Activated naive CD8-positive, alpha-beta T cell treated with anti-CD3 and anti-CD28 coated beads, Interleukin-2, amount 10 ng/mL, durations not matched to agents 7 days and 5 days (primary cell): Measurements from ENCODE around the gene HCRT. TPM values are rescaled to one million over a fixed set of nuclear protein-coding genes. Genes with fewer than 3 reads are reported as not detected.
"Not testable (repeated sequence)": the region's sequence is repeated elsewhere in the genome, so short reads cannot be mapped to it uniquely, and the experiment has no call there.

ENCODE experiments used
- ATAC-seq: fragments of 150-1000 bp; cut with Tn5 transposase; one replicate; pipeline ENCODE4 v1.10.0; 2021; ENCODE audit warnings: low read depth, moderate library complexity
- POLR2A ChIA-PET: fragments of 350-600 bp; sonication (Branson Sonifier 250); formaldehyde crosslinking; loops from one replicate; lab custom pipeline; 2021; ENCODE audit warnings: antibody characterized with exemption; lab: Charles Lee
- DNase-seq: peaks from one replicate; pipeline ENCODE4 v3.0.0; 2021
- H3K27ac Mint-ChIP-seq: one replicate; pipeline ENCODE4 v1.8.0; 2022; ENCODE audit warnings: mild to moderate bottlenecking, mixed read lengths
- H3K27me3 Mint-ChIP-seq: one replicate; pipeline ENCODE4 v1.8.0; 2022; ENCODE audit warnings: mild to moderate bottlenecking, moderate library complexity, mixed read lengths
- H3K36me3 Mint-ChIP-seq: one replicate; pipeline ENCODE4 v1.8.0; 2021; ENCODE audit warnings: mild to moderate bottlenecking, mixed read lengths
- H3K4me1 Mint-ChIP-seq: one replicate; pipeline ENCODE4 v1.8.0; 2021; ENCODE audit warnings: mixed read lengths
- H3K4me3 Mint-ChIP-seq: one replicate; pipeline ENCODE4 v1.8.0; 2022; ENCODE audit warnings: mild to moderate bottlenecking, moderate library complexity, mixed read lengths
- H3K9me3 Mint-ChIP-seq: one replicate; pipeline ENCODE4 v1.8.0; 2021; ENCODE audit warnings: mixed read lengths
- total RNA-seq, 2 experiments: library from RNA; stranded (reverse); gene quantifications; one replicate each; pipeline ENCODE4 v1.2.3, GENCODE V29; 2021

Gene HCRT
- total RNA-seq, 2 experiments from 2014 or later, result not detected

DNA sequence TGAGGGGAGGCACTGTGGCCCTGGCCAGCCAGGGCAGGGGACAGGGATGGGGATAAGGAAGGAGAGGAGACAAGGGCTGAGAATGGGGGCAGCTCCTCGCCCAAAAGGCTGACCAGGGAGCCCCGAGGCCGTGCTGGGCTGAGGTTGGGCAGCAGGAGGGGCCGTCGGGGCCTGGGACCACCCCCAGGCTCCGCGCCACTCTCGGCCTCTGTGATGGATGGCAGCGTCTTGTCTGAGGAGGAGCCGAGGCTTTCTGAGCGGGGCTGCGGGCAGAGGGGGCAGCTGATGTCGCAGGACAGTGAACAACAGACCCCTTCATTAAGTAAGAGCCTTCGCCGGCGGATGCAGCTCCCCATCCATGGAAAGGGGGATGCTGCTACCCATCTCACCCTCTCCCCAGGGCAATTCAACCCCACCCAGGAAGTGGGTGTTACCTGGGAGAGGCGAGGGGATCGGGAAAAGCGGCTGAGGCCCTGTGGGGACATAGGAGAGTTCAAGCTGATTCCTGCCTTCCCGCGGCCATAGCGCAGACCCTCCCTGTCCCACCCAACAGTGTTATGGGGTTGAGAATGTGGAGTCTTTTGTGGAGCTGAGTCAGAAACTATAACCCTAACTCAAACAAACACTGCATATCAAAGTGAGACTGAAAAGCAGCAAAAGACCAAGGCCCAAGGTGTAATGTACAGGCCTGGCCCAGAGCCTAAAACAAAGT is 21.4 kb downstream of the HCRT start:
- Mint-ChIP-seq H3K27ac (no peak overlapping the region), H3K4me3 (no peak overlapping the region), H3K27me3 (no peaks in the 10 kb centered on the region), H3K36me3 (no peaks in the 10 kb centered on the region), H3K4me1 (peaks cover 5% of the 10 kb centered on the region), H3K9me3 (no peaks in the 10 kb centered on the region)
- POLR2A ChIA-PET, result no interaction called here
- ATAC-seq (no peak), DNase-seq (no peak)

DNA sequence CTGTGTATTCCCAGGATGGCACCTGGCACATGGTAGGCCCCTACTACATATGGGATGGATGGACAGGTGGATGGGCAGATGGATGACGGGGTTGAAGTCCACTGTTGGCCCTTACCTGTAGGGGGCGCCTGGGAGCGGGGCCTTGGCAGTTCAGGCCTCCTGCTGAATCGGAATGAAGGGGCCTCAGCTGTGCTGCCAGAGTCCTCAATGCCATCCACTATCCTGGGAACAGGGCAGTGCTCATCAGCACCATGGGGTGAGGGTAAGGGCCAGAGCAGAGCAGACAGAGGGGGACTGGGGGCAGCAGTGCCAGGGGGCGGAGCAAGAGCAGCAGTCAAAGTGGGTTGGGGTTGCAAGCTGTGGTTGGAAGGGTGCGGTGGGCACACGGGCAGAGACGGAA is 22.1 kb downstream of the HCRT start:
- DNase-seq (peak; percentile 65), ATAC-seq (no peak)
- peaks cover 5% of the 10 kb centered on the region for H3K4me1 Mint-ChIP-seq
- no peaks in the 10 kb centered on the region for H3K27me3 Mint-ChIP-seq
- H3K27ac Mint-ChIP-seq, result no peak overlapping the region
- no peak overlapping the region for H3K4me3 Mint-ChIP-seq
- H3K36me3 Mint-ChIP-seq, result no peaks in the 10 kb centered on the region
- POLR2A ChIA-PET, result no interaction called here
- no peaks in the 10 kb centered on the region for H3K9me3 Mint-ChIP-seq

GRCh38 chr17:42160531-42160910 is 24.7 kb downstream of the HCRT start:
- H3K27ac Mint-ChIP-seq, result no peak overlapping the region
- POLR2A ChIA-PET, result interaction anchor here (0.6 to 0.7 kb wide), 2 partner anchors 22 to 360 kb away, joined by 3 to 6 read pairs; no protein-coding TSS in a partner anchor
- H3K4me3 Mint-ChIP-seq, result no peak overlapping the region
- H3K27me3 Mint-ChIP-seq, result no peaks in the 10 kb centered on the region
- ATAC-seq, result no peak
- no peaks in the 10 kb centered on the region for H3K36me3 Mint-ChIP-seq
- H3K9me3 Mint-ChIP-seq, result no peaks in the 10 kb centered on the region
- DNase-seq, result no peak
- peaks cover 10% of the 10 kb centered on the region for H3K4me1 Mint-ChIP-seq

- H3K4me3 Mint-ChIP-seq, result no peak overlapping the region
- ATAC-seq, result no peak
- H3K36me3 Mint-ChIP-seq, result no peaks in the 10 kb centered on the region
- POLR2A ChIA-PET, result interaction anchor here (0.6 to 0.7 kb wide), 2 partner anchors 21 to 360 kb away, joined by 3 to 6 read pairs; no protein-coding TSS in a partner anchor
- H3K9me3 Mint-ChIP-seq, result no peaks in the 10 kb centered on the region
- no peak for DNase-seq
- no peak overlapping the region for H3K27ac Mint-ChIP-seq
- peaks cover 10% of the 10 kb centered on the region for H3K4me1 Mint-ChIP-seq
- no peaks in the 10 kb centered on the region for H3K27me3 Mint-ChIP-seq
Measured at GRCh38 chr17:42159796-42160530, 25.3 kb downstream of the HCRT start.

DNA sequence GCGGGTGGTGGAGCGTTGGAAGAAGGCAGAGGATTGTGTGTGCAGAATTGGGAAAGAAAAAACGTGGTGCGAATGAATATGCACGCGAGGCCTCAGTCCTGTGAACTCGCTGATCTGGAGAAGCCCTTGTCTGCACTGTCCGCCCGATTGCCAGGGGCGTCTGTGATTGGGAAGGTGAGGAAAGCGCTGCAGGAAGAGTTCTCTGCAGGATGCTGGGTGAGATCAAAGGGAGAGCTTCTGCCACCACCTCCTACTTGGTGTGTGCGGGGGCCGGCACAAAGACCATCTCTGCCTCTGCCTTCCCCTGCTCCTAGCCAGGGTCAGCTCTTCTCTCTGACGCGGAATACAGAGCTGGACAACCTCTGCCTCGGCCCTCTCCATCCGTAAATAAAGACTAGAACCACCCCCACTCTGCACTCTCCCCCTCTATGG is 29.6 kb downstream of the HCRT start:
- Mint-ChIP-seq H3K9me3 (no peaks in the 10 kb centered on the region), H3K27me3 (no peaks in the 10 kb centered on the region), H3K27ac (peak overlapping the region; percentile 91), H3K4me3 (peak overlapping the region; percentile 96), H3K4me1 (peaks cover 24% of the 10 kb centered on the region), H3K36me3 (peaks cover 6% of the 10 kb centered on the region)
- POLR2A ChIA-PET, result interaction anchor here (0.6 to 1.5 kb wide), 2 partner anchors 165 to 190 kb away, joined by 3 to 7 read pairs; partner anchors contain the start of gene CNP
- DNase-seq, result no peak
- no peak for ATAC-seq

- Mint-ChIP-seq H3K9me3 (no peaks in the 10 kb centered on the region), H3K4me1 (peaks cover 24% of the 10 kb centered on the region), H3K27me3 (no peaks in the 10 kb centered on the region), H3K36me3 (peaks cover 6% of the 10 kb centered on the region), H3K27ac (peak overlapping the region; percentile 86), H3K4me3 (peak overlapping the region; percentile 96)
- DNase-seq (no peak), ATAC-seq (no peak)
- POLR2A ChIA-PET, result interaction anchor here (0.7 to 1.8 kb wide), 8 partner anchors 14 to 466 kb away, joined by 3 to 7 read pairs (median 4); partner anchors contain the start of genes DHX58, DNAJC7, EIF1 and KCNH4
Measured at GRCh38 chr17:42153919-42154742, 31.1 kb downstream of the HCRT start.

DNA sequence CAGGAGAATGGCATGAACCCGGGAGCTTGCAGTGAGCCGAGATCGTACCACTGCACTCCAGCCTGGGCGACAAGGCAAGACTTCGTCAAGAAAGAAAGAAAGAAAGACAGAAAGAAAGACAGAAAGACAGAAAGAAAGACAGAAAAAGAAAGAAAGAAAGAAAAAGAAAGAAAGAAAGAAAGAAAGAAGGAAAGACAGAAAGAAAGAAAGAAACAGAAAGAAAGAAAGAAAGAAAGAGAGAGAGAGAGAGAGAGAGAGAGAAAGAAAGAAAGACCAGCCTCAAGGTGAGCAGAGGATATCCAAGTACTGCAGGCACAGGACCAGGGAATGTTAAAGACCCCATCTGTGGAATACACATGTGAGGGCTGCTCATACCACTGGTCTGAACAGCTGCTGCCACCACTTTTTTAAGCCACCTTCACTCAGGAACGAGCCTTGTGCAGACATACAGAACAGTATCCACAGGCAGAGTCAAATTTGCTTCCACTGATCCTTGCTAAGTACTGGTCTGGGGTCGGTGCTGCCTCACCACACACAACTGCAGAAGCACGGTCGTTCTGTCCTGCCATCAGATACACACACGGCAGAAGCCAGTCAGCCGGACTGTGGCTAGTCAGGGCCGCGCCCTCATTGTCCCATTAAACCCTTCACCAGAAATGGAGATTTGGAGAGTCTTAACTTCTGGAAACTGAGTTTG is 38.2 kb downstream of the HCRT start:
- POLR2A ChIA-PET, result no interaction called here
- Mint-ChIP-seq H3K4me1 (peaks cover 13% of the 10 kb centered on the region), H3K36me3 (peaks cover 8% of the 10 kb centered on the region), H3K27me3 (no peaks in the 10 kb centered on the region), H3K4me3 (no peak overlapping the region), H3K9me3 (no peaks in the 10 kb centered on the region), H3K27ac (no peak overlapping the region)
- ATAC-seq, result no peak
- no peak for DNase-seq

DNA sequence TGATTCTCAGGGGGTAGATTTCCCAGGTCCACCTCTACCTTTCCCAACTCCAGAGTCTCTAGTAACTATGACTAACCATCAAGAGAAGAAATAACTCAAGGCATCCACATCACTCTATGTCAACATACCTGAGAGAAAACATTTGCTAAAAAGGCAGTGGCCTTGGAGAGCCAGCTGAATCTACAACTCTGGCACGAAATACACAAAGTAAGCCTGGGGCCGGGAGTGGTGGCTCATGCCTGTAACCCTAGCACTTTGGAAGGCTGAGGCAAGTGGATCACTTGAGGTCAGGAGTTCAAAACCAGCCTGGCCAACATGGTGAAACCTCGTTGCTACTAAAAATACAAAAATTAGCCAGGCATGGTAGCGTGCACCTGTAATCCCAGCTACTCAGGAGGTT is 42.1 kb downstream of the HCRT start:
- H3K4me1 Mint-ChIP-seq, ATAC-seq, H3K4me3 Mint-ChIP-seq, H3K9me3 Mint-ChIP-seq, H3K27ac Mint-ChIP-seq, DNase-seq, H3K27me3 Mint-ChIP-seq, POLR2A ChIA-PET: not testable (repeated sequence)
- peaks cover 14% of the 10 kb centered on the region for H3K36me3 Mint-ChIP-seq

DNA sequence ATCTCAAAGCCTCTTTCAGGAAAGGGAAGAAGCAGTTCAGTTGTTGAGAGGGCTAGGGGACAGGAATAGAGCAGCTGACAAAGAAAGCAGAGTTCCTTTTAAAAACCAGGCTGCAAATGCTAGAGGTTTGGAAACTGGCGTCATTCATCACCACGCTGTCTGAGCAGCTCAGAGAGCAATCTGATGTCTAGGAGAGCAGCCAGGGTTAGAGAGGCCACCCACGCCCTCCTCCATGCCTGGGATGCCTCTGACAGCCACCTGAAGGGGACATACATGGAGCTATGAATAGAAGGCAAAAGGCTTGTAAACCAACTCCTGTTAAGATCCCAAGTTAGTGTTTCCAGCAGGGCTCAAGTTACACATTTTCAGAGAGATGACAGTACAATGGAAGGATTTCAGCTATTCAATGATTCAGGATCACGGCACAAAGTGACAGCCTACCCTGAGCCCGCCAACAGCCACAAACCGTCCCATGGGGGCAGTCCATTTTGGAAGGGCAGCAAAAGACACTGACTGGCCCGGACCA is 42.8 kb downstream of the HCRT start:
- ATAC-seq (no peak), DNase-seq (no peak)
- no peaks in the 10 kb centered on the region for H3K27me3 Mint-ChIP-seq
- H3K27ac Mint-ChIP-seq, result no peak overlapping the region
- no peak overlapping the region for H3K4me3 Mint-ChIP-seq
- H3K36me3 Mint-ChIP-seq, result peaks cover 12% of the 10 kb centered on the region
- H3K4me1 Mint-ChIP-seq, result peaks cover 5% of the 10 kb centered on the region
- no peaks in the 10 kb centered on the region for H3K9me3 Mint-ChIP-seq
- POLR2A ChIA-PET, result interaction anchor here (0.6 kb wide), 1 partner anchor 152 kb away, joined by 3 read pairs; no protein-coding TSS in a partner anchor

DNA sequence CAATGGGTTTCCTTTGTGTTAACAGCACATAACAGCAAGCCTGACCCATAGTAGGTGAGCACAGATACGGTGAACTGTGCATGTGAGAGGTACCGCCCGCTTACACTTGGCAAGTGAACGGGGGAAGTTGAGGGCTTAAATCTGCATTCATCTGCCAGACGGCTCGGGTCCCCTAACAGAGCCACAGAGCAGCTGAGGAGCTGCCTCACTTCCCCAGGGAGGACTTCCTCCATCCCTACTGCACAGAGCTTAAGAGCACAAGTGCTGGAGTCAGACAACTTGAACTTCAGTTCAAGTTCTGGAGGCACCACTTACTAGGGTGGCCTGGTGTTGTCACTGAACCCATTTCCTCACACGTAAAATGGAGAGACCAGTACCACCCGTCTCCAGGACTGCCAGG is 43.9 kb downstream of the HCRT start:
- no peaks in the 10 kb centered on the region for H3K9me3 Mint-ChIP-seq

GRCh38 chr17:42140690-42141089 is 44.6 kb downstream of the HCRT start:
- not testable (repeated sequence) for DNase-seq, ATAC-seq, H3K4me3 Mint-ChIP-seq, H3K27me3 Mint-ChIP-seq, H3K9me3 Mint-ChIP-seq, H3K27ac Mint-ChIP-seq
- peaks cover 13% of the 10 kb centered on the region for H3K4me1 Mint-ChIP-seq
- POLR2A ChIA-PET, result interaction anchor here (1.1 kb wide), 1 partner anchor 13 kb away, joined by 3 read pairs; no protein-coding TSS in a partner anchor
- peaks cover 18% of the 10 kb centered on the region for H3K36me3 Mint-ChIP-seq

More for the DNA sequence above, 43.9 kb downstream of the HCRT start:
- Mint-ChIP-seq H3K36me3 (peaks cover 15% of the 10 kb centered on the region), H3K4me1 (peaks cover 6% of the 10 kb centered on the region), H3K27ac (no peak overlapping the region), H3K27me3 (no peaks in the 10 kb centered on the region), H3K4me3 (no peak overlapping the region)
- ATAC-seq (no peak), DNase-seq (no peak)
- POLR2A ChIA-PET, result no interaction called here

GRCh38 chr17:42138749-42139492 is 46.3 kb downstream of the HCRT start:
- no peak overlapping the region for H3K27ac Mint-ChIP-seq
- H3K9me3 Mint-ChIP-seq, result no peaks in the 10 kb centered on the region
- no peak overlapping the region for H3K4me3 Mint-ChIP-seq
- H3K36me3 Mint-ChIP-seq, result peaks cover 23% of the 10 kb centered on the region
- DNase-seq (no peak), ATAC-seq (no peak)
- POLR2A ChIA-PET, result interaction anchor here (0.5 kb wide), 1 partner anchor 21 kb away, joined by 6 read pairs; no protein-coding TSS in a partner anchor
- peaks cover 18% of the 10 kb centered on the region for H3K4me1 Mint-ChIP-seq
- no peaks in the 10 kb centered on the region for H3K27me3 Mint-ChIP-seq
